Activated CD4-positive, alpha-beta T cell treated with anti-CD3 and anti-CD28 coated beads for 1 hour (primary cell): ENCODE data around the gene INSM1.

Experiments
- DNase-seq: peaks from one replicate; pipeline ENCODE4 v3.0.0-alpha.2; 2020

The INSM1 gene

GRCh38 chr20:20363434-20363798 lies 4.5 kb upstream of the INSM1 start:
- DNase-seq, result no peak

- no peak for DNase-seq
These were observed 3.9 kb upstream of the INSM1 start for GRCh38 chr20:20363799-20364592.

- DNase-seq, result no peak
These were observed 3.1 kb upstream of the INSM1 start for GRCh38 chr20:20364593-20365479.

- no peak for DNase-seq
These were observed 2.3 kb upstream of the INSM1 start for GRCh38 chr20:20365480-20366161.

- DNase-seq, result no peak
These were observed 1.4 kb upstream of the INSM1 start for GRCh38 chr20:20366551-20366875.

- no peak for DNase-seq
These were observed 879 bp upstream of the INSM1 start for GRCh38 chr20:20366876-20367574.

GRCh38 chr20:20368418-20369249 lies 730 bp downstream of the INSM1 start:
- DNase-seq, result no peak

GRCh38 chr20:20369250-20370093 lies 1.6 kb downstream of the INSM1 start:
- DNase-seq, result no peak

- DNase-seq, result no peak
These were observed 2.2 kb downstream of the INSM1 start for GRCh38 chr20:20370094-20370575.

- DNase-seq, result no peak
These were observed 3.2 kb downstream of the INSM1 start for GRCh38 chr20:20371083-20371482.

- DNase-seq, result no peak
These were observed 3.8 kb downstream of the INSM1 start for GRCh38 chr20:20371681-20372080.

GRCh38 chr20:20373091-20373571 lies 5.2 kb downstream of the INSM1 start:
- DNase-seq, result no peak

- no peak for DNase-seq
These were observed 8.0 kb downstream of the INSM1 start for GRCh38 chr20:20375862-20376261.

GRCh38 chr20:20386192-20386591 lies 18.3 kb downstream of the INSM1 start:
- no peak for DNase-seq

GRCh38 chr20:20390393-20390792 lies 22.5 kb downstream of the INSM1 start:
- no peak for DNase-seq

GRCh38 chr20:20391115-20391514 lies 23.2 kb downstream of the INSM1 start:
- DNase-seq, result no peak

- DNase-seq, result no peak
These were observed 23.9 kb downstream of the INSM1 start for GRCh38 chr20:20391766-20392165.

GRCh38 chr20:20393207-20394120 lies 25.6 kb downstream of the INSM1 start:
- DNase-seq, result no peak

GRCh38 chr20:20395087-20395486 lies 27.2 kb downstream of the INSM1 start:
- DNase-seq, result no peak
